Sciatic nerve (tissue), 2 donors: Measurements from ENCODE around the gene CASR. TPM values are rescaled to one million over a fixed set of nuclear protein-coding genes. Genes with fewer than 3 reads are reported as not detected.
A peak's percentile ranks its signal among the peaks of the same experiment; 100 is the strongest.

ENCODE experiments used
- ATAC-seq: fragments of 200-7000 bp; cut with Tn5 transposase; one replicate; pipeline ENCODE4 v1.9.1; 2020; ENCODE audit warnings: mild to moderate bottlenecking, moderate library complexity
- DNase-seq: peaks from one replicate; pipeline ENCODE4 v3.0.0-alpha.2; 2020; ENCODE audit warnings: low spot score
- intact Hi-C: fragments of 100-400 bp; cut with DNase I; formaldehyde crosslinking; loops from one replicate; pipeline ENCODE4 v1.14.2; 2022
- total RNA-seq: library from RNA; stranded (reverse); fragmentation: NEBNext Ultra II Directional; extraction: Animal tissue kit (Norgen Biotek cat#: 25700); gene quantifications from one replicate; pipeline ENCODE4 v1.2.1, GENCODE V29; 2021
- donor health status: DM: no; HTN: no; CAD: no.
- donor health status: DM: no; HTN: no; CAD: no.

The CASR gene
- total RNA-seq, 1 donor from 2014 or later, result not detected

DNA sequence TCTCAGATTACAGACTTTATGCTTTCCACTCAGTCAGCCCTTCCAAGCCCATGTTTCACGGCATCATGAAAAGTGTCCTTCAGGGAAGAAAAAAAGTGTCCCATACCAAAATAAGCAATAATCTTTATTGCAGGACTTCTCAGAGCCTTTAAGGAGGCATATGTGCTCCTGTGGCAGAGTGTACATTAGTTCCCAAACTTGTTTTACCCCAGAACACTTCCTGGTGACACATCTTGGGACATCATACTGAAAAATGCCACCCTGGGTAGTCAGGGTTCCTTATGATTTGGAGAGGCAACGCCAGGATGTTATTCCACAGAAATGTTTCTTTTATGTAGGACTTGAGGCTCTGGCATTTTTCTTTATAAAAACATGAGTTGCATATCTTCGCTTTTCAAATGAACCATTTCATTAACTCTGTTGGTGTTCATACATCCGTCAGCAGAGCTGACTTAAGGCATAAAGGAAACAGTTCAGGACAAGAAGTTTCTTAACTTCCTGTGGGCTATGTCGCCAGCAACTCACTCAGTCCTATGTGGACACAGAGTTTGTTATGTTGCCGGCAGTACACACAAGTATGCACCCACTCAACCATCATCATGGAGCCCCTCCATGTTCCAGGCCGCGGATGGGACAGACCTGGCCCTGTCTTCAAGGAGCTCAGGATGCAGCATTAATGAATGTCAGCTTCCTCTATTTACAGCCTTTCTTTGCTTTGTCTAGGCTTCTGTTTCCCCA, 63.8 kb downstream of the CASR start:
- peak; percentile 66 for ATAC-seq
- intact Hi-C loops, result loop anchor here (5.0 kb wide), 1 partner anchor 1405 kb away; no protein-coding TSS in a partner anchor
- DNase-seq, result no peak

DNA sequence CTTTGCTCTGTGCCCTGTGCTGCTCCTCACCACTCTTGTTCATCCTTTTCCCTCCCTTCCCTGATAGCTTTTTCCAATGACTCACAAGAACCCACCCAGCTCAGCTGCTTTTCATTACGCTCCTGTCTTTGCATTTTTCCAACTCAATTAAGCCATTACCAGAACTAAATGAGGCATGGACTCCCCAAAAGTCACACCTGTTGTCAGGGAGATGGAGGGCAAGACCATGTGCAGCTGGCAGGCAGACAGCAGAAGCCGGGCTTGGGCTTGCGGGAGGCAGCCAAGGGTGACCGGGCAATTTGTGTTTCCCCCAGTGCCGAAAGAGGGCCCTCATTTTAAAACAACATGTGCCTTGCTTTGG, 64.3 kb downstream of the CASR start:
- no peak for DNase-seq
- intact Hi-C loops, result loop anchor here (5.0 kb wide), 1 partner anchor 1404 kb away; no protein-coding TSS in a partner anchor
- ATAC-seq, result no peak

DNA sequence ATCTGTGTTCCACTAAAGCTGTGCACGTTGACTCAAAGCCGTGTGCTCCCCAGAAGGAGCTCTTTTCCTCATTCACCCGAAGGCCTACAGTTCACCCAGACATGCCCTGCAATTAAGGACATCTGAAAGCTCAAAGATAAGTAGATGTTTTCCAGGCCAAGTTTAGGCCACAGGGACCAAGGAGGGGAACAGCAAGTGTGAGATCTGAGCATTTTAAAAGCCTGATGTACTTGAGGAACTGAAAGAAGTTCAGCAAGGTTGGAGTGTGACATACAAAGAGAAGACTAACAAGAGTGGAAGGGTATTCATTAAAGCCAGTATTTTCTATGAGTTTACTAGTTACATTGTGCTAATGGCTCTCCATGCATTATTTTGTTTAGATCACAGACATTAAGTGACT, 68.0 kb downstream of the CASR start:
- ATAC-seq, result no peak
- no peak for DNase-seq
- intact Hi-C loops, result no loop called here

DNA sequence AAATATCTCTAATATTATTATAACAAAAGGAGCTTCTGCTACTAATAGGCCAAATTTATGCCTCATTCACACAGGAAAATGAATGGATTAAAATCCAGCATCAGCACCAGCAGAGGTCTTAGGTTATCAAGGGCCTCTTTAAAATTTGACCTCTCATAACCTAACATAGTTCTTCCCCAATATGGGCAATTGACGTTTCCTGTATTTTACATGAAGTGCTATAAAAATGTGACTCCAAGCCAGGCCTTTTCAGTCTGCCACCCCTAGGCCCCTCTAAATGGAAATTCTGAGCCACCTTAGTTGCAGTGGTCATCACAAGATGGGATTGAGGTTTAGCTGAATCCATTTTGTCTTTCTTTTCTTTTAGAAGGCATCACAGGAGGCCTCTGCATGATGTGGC, 70.1 kb downstream of the CASR start:
- intact Hi-C loops, result no loop called here
- peak; percentile 38 for ATAC-seq

DNA sequence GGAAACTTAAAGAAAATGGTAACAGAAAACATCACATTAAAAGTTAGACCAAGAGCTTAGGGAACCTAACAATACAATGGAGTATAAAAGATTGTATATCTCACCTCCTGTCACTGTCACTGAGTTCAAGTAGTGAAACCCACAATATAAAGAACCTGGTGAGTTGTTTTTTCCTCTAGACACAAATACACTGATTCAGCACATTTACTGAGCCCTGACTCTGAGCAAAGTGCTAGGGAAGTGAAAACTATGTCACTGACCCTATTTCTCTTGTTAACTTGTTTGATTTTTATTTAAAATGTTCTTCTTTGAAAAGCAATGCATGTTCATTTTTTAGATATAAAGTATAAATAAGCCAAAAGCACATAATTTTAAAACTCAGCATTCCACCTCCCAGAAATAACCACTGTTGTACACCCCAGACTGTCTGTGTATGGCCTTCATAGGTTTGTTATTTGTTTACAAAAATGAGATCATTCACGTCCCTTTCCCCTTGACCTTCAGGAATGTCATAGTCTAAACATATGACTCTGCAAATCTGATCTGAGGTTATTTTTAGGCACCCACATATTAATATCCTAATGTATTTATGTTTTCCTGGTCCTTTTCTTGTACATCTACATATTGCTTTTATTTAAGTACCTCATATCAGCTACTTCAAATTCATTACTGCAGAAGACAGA, 72.4 kb downstream of the CASR start:
- DNase-seq (no peak), ATAC-seq (peak; percentile 35)
- intact Hi-C loops, result no loop called here

More for the DNA sequence above, 70.1 kb downstream of the CASR start:
- DNase-seq, result no peak

DNA sequence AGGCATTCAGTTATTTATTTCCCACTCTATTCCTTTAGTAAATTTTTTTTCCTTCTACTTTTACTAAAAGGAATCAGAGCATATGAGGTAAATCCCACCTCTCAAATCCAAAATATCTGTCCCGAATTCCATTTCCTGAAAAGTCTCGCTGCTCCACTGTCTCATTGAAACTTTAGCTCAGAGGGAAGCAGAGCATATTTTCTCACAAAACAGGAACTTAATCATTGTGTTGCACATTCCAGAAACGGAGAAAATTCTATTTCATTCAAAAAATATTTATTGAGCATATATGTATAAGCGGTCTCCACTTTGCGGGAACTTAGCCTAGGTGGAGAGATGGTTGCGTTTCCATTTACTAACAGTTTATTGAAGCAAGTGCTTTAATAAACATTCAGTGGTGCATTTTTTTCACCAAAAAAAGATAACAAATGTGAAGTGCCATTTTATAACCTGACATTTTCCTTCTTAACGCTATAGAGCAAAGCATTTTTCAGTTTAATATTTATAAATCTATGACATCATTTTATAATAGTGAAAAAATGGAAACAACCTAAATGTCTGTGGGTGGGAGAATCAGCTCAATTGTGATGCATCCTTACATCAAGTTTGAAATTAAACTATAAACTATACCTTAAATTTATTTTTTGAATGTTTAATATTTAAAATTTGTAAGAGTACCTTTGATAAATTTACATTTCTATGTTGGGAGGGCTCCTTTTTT, 74.3 kb downstream of the CASR start:
- no peak for DNase-seq
- ATAC-seq, result no peak
- intact Hi-C loops, result no loop called here

DNA sequence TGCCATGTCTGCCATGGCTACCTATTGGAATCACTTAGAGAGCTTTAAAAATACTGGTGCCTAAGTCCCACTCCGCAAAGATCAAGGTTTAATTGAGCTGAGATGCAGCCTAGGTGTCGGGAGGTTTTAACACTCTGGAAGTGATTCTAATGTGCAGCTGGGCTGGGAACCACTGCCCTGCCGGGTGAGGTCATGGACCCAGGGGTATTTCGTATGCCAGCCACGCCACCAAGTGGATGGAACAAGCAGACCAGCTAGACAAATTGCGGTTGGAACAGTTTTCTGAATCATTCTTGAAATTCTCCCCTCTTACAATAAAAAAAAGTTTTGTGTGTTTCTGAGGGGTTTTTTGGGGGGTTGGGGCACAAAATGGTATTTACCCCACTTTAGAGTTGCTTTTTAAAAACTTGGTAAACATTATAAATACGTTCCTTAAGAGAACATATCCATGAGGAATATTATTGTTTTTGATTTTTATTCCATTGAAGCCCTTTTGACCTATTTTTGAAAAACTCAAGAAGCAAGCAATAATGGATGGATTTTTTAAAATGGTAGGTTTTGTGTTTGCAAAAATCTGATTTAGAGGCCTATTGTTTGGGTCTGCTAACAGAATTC, 75.4 kb downstream of the CASR start:
- DNase-seq (peak; percentile 63), ATAC-seq (peak; percentile 79)
- intact Hi-C loops, result no loop called here

DNA sequence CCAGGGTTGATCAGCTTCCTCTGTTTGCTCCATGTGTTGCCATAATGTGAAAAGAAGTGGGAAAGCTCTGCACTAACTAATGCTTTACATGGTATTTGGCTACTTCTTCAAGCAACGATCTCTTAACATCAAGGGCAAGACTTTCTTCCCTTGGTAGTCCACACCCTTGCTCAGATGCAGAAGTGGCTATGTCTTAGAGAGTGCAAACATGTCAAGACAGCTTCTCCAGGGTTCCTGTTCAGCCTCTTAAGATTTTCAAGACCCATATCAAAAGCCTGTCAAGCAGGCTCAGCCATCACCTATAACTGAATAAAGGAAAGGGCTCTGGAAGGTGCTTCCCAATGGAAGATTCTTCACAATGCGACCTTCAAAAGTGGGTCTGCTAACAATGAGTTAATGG, 76.7 kb downstream of the CASR start:
- no peak for DNase-seq
- ATAC-seq, result no peak
- intact Hi-C loops, result no loop called here

DNA sequence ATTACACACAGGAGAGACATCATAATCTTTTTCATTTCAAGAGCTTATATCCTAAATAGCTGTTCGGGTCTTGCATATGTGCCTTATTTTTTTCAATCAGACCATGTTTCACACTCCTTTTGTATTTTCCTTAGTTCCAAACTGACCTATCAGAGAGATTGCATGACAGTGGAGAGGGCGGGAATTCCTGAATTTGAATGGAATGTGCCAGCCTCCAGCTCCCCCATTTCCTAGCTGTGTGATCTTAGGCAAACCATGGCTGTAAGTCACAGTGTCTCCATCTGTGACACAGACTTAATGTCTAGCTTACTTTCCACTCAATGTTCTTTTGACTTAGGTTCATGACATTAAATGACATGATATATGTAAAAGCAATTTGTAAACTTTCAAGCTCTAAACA, 79.6 kb downstream of the CASR start:
- DNase-seq (no peak), ATAC-seq (no peak)

DNA sequence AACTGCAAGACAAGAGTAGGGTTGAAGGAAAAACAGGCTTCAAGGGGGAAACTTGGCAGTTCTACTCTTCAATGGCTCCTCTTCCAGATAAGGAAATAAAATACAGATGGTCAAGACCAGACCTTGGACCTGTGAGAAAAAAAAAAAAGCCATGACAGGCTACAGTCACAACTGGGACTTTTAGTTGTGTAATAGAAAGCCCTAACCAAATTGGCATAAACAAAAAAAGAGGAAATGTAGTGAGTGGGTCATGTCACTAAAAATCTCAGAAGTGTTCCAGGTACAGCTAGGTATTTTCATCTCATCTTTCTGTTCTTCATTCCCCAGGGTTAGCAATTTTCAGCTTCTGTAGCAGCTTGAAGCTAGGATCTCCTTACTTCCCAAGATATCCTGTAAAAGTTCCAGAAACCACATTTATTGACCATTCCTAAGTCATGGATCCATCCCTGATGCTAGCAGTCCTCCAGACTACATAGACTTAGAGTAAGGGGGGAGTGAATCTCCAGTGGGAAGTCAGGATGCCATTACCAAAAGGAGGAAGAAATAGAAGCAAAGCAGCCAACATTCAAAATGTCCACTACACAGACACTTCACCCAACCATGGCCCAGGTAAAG, 80.6 kb downstream of the CASR start:
- ATAC-seq, result no peak
- no peak for DNase-seq
- intact Hi-C loops, result no loop called here

More for the DNA sequence above, 79.6 kb downstream of the CASR start:
- intact Hi-C loops, result no loop called here

DNA sequence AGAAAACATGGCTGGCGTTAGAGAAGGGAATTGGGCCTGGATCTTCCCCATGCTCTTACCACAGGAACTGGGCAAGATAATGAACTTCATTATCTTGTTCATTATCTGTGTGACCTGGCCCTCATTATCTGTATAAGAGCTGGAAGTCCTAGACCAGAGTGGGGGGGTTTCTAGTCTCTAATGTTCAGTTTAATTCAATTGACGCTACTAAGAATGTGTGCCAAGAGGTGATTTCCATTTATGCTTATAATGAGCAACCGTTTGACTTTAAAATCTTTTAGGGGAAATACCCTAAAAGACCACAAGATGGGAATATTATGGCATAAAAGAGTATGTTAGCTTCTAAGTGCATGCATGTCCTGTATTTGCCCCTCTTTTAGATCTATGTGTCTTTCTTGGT, 82.5 kb downstream of the CASR start:
- no peak for DNase-seq
- no peak for ATAC-seq
- intact Hi-C loops, result no loop called here

DNA sequence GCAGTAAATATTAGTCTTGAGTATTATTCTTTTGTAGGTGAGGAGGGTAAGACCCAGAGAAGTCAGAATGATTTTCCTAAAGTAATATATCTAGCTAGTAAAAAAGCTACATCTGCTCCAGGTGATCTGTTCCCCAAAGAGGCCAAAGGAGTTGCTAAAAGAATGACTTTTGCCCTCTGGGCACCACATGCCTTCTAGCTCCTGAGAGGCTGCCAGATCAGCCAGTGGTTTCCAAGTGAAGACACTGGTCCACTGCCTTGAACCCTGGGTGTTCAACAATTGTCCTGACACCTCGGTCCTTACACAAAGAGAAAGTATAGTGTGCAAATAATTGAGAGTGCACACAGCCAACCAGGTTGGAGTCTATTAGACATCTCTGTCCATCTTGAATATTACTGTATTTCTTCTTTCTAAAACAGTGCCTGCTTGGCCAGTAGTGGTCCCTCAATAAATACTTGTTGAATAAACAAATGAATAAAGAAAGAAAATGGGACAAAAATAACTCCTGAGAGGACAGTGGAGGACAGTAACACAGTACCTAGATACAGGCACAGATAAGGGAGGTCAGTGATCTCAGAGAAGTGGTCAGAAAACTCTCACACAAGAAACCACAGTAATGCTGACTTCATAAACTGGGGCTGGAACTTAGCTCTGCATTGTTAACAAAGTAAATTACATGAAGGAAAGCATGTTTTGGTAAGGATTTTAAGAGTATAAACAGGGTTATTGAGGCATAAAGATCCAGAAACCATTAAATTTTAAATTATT, 85.0 kb downstream of the CASR start:
- intact Hi-C loops, result no loop called here
- no peak for DNase-seq
- no peak for ATAC-seq

DNA sequence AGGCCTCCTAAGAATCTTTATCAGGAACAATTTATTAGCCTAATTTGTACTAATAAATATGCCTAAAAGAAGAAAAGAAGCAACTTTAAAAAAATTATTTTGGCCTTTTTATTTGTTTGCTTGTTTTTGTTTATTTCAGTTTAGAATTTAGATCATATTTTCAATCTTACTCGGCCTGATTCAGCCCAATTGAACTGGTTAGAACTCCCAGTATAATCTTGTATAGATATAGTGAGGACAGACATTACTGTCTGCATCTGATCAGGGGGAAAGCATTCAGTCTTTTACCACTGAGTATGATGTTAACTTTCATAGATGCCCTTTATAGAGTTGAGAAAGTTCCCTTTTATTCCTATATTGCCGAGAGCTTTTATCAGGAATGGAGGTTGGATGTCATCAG, 85.6 kb downstream of the CASR start:
- intact Hi-C loops, result no loop called here

DNA sequence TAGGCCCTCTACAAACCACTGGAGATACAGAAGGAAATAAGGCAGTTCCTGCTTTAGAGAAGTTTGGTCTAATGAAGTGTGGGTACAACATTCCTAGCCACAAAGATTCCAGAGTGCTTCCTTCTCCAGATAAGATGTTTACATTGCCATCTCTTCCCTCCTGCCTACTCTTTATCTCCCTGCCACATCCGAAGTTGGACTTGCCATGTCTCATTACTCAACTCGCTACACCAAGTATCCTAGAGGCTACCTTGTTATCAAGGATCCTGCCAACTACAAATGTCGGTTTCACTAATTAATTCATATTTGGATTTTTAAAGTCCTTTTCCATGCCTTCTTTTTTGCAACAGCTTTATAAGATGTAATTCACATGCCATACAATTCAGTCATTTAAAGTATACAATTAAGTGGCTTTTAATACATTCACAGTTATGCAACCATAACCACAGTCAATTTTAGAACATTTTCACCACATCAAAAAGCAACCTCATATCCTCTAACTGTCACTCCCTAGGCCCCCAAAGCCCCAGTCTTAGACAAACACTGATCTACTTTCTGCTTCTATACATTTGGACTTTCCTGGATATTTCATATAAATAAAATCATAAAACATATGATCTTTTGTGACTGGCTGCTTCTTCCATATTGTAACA, 87.9 kb downstream of the CASR start:
- DNase-seq (no peak), ATAC-seq (no peak)
- intact Hi-C loops, result no loop called here

More for the DNA sequence above, 85.6 kb downstream of the CASR start:
- ATAC-seq (no peak), DNase-seq (no peak)

DNA sequence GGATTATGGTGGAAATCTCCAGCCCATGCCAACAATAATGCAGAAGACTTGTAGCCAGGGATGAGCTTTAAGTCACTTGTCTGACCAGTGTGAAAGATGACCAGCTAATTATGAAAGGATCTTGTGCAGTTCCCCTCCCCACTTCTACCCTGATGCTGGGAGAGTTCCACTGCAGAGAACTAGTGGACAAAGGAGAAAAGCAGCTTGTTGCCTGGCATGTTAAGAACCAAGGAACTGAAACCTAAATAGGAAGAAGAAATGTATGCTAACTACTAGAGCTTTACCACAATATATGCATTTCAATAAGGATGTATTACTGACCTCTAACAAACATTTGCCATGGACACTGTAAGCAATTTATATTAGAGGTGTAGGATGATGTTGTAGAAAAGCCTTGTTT, 89.4 kb downstream of the CASR start:
- DNase-seq (no peak), ATAC-seq (no peak)
- intact Hi-C loops, result no loop called here

DNA sequence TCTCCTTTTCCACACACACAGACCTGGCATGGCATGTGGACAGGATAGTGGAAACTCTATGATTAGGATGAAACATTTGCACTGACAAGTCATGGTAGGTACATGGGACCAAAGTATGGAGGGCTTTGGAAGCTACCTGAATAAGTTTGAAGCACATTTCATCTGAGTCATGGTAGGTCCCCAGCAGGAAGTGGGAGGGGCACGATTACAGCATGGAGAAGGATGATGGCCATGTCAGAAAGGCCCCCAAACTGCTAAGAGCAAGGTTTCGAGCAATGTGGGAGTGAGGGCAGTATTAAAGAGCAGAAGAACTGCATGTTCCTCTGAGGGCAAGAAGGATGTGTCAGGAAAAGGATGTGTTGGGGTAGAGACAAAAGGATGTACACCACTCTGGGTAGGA, 90.0 kb downstream of the CASR start:
- intact Hi-C loops, result no loop called here
- no peak for ATAC-seq
- no peak for DNase-seq

DNA sequence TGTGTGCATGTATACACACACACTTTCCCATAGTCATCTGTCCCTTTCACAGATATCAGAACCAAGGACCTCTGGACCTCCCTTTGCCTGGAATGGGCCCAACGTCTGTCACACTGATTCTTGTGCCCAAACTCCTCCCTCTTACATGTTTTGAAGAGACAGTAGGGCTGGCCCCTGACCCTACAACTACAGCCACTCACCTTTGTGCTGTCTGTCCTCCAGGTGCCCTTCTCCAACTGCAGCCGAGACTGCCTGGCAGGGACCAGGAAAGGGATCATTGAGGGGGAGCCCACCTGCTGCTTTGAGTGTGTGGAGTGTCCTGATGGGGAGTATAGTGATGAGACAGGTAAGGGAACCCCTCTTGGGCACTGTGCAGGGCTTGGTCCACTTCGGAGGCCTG, 98.4 kb downstream of the CASR start:
- intact Hi-C loops, result no loop called here
- DNase-seq, result no peak
- ATAC-seq, result no peak

DNA sequence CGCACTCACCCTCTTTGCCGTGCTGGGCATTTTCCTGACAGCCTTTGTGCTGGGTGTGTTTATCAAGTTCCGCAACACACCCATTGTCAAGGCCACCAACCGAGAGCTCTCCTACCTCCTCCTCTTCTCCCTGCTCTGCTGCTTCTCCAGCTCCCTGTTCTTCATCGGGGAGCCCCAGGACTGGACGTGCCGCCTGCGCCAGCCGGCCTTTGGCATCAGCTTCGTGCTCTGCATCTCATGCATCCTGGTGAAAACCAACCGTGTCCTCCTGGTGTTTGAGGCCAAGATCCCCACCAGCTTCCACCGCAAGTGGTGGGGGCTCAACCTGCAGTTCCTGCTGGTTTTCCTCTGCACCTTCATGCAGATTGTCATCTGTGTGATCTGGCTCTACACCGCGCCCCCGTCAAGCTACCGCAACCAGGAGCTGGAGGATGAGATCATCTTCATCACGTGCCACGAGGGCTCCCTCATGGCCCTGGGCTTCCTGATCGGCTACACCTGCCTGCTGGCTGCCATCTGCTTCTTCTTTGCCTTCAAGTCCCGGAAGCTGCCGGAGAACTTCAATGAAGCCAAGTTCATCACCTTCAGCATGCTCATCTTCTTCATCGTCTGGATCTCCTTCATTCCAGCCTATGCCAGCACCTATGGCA, 100.5 kb downstream of the CASR start:
- no peak for DNase-seq

More for the DNA sequence above, 100.5 kb downstream of the CASR start:
- no peak for ATAC-seq
- intact Hi-C loops, result no loop called here
